ENCODE measurements around the gene RDH16.

- TF ChIP-seq CTCF (IDR thresholded peaks at IDR 0.05; ENCODE audit: low read depth, low read length, poor library complexity, severe bottlenecking) (no peak), EZH2phosphoT487 (IDR thresholded peaks at IDR 0.05; ENCODE audit: borderline replicate concordance, low read length) (no peak)
Observed at GRCh38 chr12:56914724-56915123, 42.7 kb downstream of the RDH16 start.
